Measurements from ENCODE around the gene ATF7IP2.

DNA sequence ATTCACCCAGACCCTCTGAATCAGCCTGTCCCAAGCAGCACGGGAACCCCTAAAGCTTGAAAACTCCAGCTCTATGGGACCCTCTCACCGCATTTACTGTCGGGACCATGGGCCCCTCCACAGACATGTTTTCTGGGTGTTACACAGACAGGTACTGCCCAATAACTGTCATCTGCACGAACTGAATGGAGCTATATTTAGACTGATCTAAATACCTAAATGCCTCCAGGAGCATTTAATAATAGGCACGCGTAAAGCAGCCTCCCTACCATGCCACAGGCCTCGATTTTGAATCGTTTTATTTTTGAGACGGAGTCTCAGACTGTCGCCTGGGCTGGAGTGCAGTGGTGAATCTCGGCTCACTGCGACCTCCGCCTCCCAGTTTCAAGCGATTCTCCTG is 144.8 kb downstream of the ATF7IP2 start:
- no peak for TF ChIP-seq EZH2 (IDR thresholded peaks at IDR 0.05; ENCODE audit: insufficient read depth, low read length)
- TF ChIP-seq, protein P1, sequence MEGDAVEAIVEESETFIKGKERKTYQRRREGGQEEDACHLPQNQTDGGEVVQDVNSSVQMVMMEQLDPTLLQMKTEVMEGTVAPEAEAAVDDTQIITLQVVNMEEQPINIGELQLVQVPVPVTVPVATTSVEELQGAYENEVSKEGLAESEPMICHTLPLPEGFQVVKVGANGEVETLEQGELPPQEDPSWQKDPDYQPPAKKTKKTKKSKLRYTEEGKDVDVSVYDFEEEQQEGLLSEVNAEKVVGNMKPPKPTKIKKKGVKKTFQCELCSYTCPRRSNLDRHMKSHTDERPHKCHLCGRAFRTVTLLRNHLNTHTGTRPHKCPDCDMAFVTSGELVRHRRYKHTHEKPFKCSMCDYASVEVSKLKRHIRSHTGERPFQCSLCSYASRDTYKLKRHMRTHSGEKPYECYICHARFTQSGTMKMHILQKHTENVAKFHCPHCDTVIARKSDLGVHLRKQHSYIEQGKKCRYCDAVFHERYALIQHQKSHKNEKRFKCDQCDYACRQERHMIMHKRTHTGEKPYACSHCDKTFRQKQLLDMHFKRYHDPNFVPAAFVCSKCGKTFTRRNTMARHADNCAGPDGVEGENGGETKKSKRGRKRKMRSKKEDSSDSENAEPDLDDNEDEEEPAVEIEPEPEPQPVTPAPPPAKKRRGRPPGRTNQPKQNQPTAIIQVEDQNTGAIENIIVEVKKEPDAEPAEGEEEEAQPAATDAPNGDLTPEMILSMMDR (IDR thresholded peaks at IDR 0.05; ENCODE audit: insufficient read depth, low read depth, low read length) = no peak
